Fibroblast of lung (primary cell): ENCODE results near the gene EDDM3A. TPM values are rescaled to one million over a fixed set of nuclear protein-coding genes. Genes with fewer than 3 reads are reported as not detected.

Experiments used
- DNase-seq, 2 donors: peaks; one replicate each; pipeline versions ENCODE4 v3.0.0 to v3.0.0-alpha.2; 2010; ENCODE audit warnings: low read depth in 2 of 2
- H2AFZ ChIP-seq: 2 replicates; pipeline ENCODE4 v1.5.1; 2012; ENCODE audit warnings: low read length, control low read depth, inconsistent platforms
- H3K27ac ChIP-seq: 2 replicates; pipeline ENCODE4 v1.5.1; 2011; ENCODE audit warnings: low read length, control low read depth; ENCODE audit not compliant: insufficient read depth
- H3K27me3 ChIP-seq: 2 replicates; pipeline ENCODE4 v1.5.1; 2011; ENCODE audit warnings: mild to moderate bottlenecking, low read length; ENCODE audit not compliant: control insufficient read depth, insufficient read depth
- H3K36me3 ChIP-seq: 2 replicates; pipeline ENCODE4 v1.5.1; 2011; ENCODE audit warnings: low read length; ENCODE audit not compliant: control insufficient read depth, insufficient read depth
- H3K4me1 ChIP-seq: 2 replicates; pipeline ENCODE4 v1.5.1; 2011; ENCODE audit warnings: low read length; ENCODE audit not compliant: control insufficient read depth, insufficient read depth; ENCODE audit errors: extremely low read depth
- H3K4me2 ChIP-seq: 2 replicates; pipeline ENCODE4 v1.5.1; 2011; ENCODE audit warnings: low read length, control low read depth; ENCODE audit not compliant: insufficient read depth; ENCODE audit errors: extremely low read depth
- H3K4me3 ChIP-seq, 4 experiments: fragments of 200-600 bp in 1 of 4; sonication (generic) in 1 of 4; replicated peaks in 1 of 4; 2 replicates each; pipeline ENCODE4 v1.5.1; 2011 to 2016; ENCODE audit warnings: low read length in 4 of 4, low read depth in 3 of 4, mild to moderate bottlenecking in 3 of 4, control low read depth in 2 of 4, inconsistent platforms in 1 of 4, mixed read lengths in 1 of 4; ENCODE audit not compliant: insufficient read depth in 1 of 4; ENCODE audit errors: control extremely low read depth in 1 of 4
- H3K79me2 ChIP-seq: 2 replicates; pipeline ENCODE4 v1.5.1; 2012; ENCODE audit warnings: mild to moderate bottlenecking, low read length, inconsistent platforms; ENCODE audit not compliant: control insufficient read depth, insufficient read depth
- H3K9ac ChIP-seq: 2 replicates; pipeline ENCODE4 v1.5.1; 2011; ENCODE audit warnings: mild to moderate bottlenecking, low read length, control low read depth; ENCODE audit not compliant: insufficient read depth
- H3K9me3 ChIP-seq: 2 replicates; pipeline ENCODE4 v1.5.1; 2012; ENCODE audit warnings: low read depth, low read length; ENCODE audit not compliant: control insufficient read depth, insufficient read depth
- H4K20me1 ChIP-seq: 2 replicates; pipeline ENCODE4 v1.5.1; 2011; ENCODE audit warnings: low read length; ENCODE audit not compliant: control insufficient read depth, insufficient read depth; ENCODE audit errors: extremely low read depth
- EZH2 ChIP-seq: IDR thresholded peaks from 2 replicates; pipeline ENCODE4 v1.5.1; 2012; ENCODE audit warnings: low read length, control low read depth, mild to moderate bottlenecking; ENCODE audit errors: missing control alignments
- polyA plus RNA-seq, 2 donors: library from polyadenylated mRNA; depleted of rRNA in 1 of 2; stranded (reverse) in 1 of 2; unstranded in 1 of 2; fragments of >200 nt; gene quantifications; 2 replicates each; pipeline ENCODE4 v1.2.1, GENCODE V29; 2011 to 2012; ENCODE audit warnings: missing spikeins in 1 of 2
- total RNA-seq: library from RNA; depleted of rRNA; stranded (reverse); fragments of >200 nt; gene quantifications from 2 replicates; pipeline ENCODE4 v1.2.1, GENCODE V29; 2014
- TF ChIP-seq, protein P1 (sequence below), 2 donors: IDR thresholded peaks in 1 of 2; conservative IDR thresholded peaks in 1 of 2; 1 replicate in 1 of 2; 2 replicates in 1 of 2; pipeline ENCODE4 v1.5.1; 2011 to 2012; ENCODE audit warnings: low read length in 2 of 2, control low read depth in 1 of 2, inconsistent platforms in 1 of 2, low read depth in 1 of 2, mild to moderate bottlenecking in 1 of 2

The EDDM3A gene
- total and polyA plus RNA-seq, 2 donors (not counting 1 experiment from before 2014, with no cell fraction given), result not detected

DNA sequence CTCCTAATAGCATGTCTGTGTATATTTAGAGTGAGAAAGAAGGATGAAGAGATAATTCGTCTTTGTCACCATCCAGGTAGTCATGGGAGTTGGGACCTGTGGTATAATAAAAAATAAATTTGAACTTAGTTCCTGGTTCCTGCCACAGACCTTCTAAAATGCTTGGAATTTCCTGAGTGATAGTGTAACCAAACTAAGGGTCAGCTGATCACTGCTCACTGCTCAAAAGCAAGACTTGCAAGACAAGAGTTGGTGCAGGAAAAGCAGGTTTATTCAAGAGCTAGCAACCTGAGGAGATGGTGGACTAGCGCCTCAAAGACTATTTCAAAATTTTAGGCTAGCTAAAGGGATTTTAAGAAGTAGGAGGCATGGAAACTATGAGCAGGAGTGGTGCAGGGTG lies 38.1 kb upstream of the EDDM3A start:
- Histone ChIP-seq H2AFZ (no peak overlapping the region), H3K36me3 (no peaks in the 10 kb centered on the region), H3K4me3 (no peak overlapping the region), H3K27ac (no peak overlapping the region), H4K20me1 (no peaks in the 10 kb centered on the region), H3K4me2 (no peak overlapping the region), H3K9me3 (no peaks in the 10 kb centered on the region), H3K27me3 (no peaks in the 10 kb centered on the region), H3K9ac (no peak overlapping the region), H3K79me2 (no peaks in the 10 kb centered on the region), H3K4me1 (no peaks in the 10 kb centered on the region)
- TF ChIP-seq EZH2, result no peak
- TF ChIP-seq, protein P1, sequence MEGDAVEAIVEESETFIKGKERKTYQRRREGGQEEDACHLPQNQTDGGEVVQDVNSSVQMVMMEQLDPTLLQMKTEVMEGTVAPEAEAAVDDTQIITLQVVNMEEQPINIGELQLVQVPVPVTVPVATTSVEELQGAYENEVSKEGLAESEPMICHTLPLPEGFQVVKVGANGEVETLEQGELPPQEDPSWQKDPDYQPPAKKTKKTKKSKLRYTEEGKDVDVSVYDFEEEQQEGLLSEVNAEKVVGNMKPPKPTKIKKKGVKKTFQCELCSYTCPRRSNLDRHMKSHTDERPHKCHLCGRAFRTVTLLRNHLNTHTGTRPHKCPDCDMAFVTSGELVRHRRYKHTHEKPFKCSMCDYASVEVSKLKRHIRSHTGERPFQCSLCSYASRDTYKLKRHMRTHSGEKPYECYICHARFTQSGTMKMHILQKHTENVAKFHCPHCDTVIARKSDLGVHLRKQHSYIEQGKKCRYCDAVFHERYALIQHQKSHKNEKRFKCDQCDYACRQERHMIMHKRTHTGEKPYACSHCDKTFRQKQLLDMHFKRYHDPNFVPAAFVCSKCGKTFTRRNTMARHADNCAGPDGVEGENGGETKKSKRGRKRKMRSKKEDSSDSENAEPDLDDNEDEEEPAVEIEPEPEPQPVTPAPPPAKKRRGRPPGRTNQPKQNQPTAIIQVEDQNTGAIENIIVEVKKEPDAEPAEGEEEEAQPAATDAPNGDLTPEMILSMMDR (conservative IDR thresholded peaks at IDR 0.05 in 1 of 2, IDR thresholded peaks at IDR 0.05 in 1 of 2; ENCODE audit: low read depth in 1 of 2, low read length in 2 of 2), result no peak
- peak in 1 of 2 donors; percentile 47 for DNase-seq

- TF ChIP-seq, protein P1 (conservative IDR thresholded peaks at IDR 0.05 in 1 of 2, IDR thresholded peaks at IDR 0.05 in 1 of 2; ENCODE audit: low read depth in 1 of 2, low read length in 2 of 2), result no peak
- no peak for TF ChIP-seq EZH2
- Histone ChIP-seq H3K9ac (no peak overlapping the region), H3K79me2 (no peaks in the 10 kb centered on the region), H2AFZ (no peak overlapping the region), H4K20me1 (no peaks in the 10 kb centered on the region), H3K9me3 (no peaks in the 10 kb centered on the region), H3K4me1 (no peaks in the 10 kb centered on the region), H3K36me3 (no peaks in the 10 kb centered on the region), H3K4me2 (no peak overlapping the region), H3K4me3 (no peak overlapping the region), H3K27me3 (no peaks in the 10 kb centered on the region), H3K27ac (no peak overlapping the region)
- DNase-seq, result no peak
Observed at GRCh38 chr14:20711261-20711660, 34.4 kb upstream of the EDDM3A start.

- H2AFZ ChIP-seq, result no peak overlapping the region
- no peak overlapping the region for H3K4me2 ChIP-seq
- H3K4me3 ChIP-seq, result no peak overlapping the region
- H3K27ac ChIP-seq, result no peak overlapping the region
- H3K9me3 ChIP-seq, result no peaks in the 10 kb centered on the region
- no peak overlapping the region for H3K9ac ChIP-seq
- H3K27me3 ChIP-seq, result no peaks in the 10 kb centered on the region
- H4K20me1 ChIP-seq, result no peaks in the 10 kb centered on the region
- no peaks in the 10 kb centered on the region for H3K36me3 ChIP-seq
- no peak for TF ChIP-seq EZH2
- TF ChIP-seq, protein P1 (conservative IDR thresholded peaks at IDR 0.05 in 1 of 2, IDR thresholded peaks at IDR 0.05 in 1 of 2; ENCODE audit: low read depth in 1 of 2, low read length in 2 of 2), result no peak
- no peaks in the 10 kb centered on the region for H3K79me2 ChIP-seq
- no peaks in the 10 kb centered on the region for H3K4me1 ChIP-seq
- DNase-seq, result no peak
Observed at GRCh38 chr14:20711685-20712084, 34.0 kb upstream of the EDDM3A start.
